ENCODE results near the gene S100A4.
A peak's percentile ranks its signal among the peaks of the same experiment; 100 is the strongest.
"Not testable (repeated sequence)": the region's sequence is repeated elsewhere in the genome, so short reads cannot be mapped to it uniquely, and the experiment has no call there.

The S100A4 gene

DNA sequence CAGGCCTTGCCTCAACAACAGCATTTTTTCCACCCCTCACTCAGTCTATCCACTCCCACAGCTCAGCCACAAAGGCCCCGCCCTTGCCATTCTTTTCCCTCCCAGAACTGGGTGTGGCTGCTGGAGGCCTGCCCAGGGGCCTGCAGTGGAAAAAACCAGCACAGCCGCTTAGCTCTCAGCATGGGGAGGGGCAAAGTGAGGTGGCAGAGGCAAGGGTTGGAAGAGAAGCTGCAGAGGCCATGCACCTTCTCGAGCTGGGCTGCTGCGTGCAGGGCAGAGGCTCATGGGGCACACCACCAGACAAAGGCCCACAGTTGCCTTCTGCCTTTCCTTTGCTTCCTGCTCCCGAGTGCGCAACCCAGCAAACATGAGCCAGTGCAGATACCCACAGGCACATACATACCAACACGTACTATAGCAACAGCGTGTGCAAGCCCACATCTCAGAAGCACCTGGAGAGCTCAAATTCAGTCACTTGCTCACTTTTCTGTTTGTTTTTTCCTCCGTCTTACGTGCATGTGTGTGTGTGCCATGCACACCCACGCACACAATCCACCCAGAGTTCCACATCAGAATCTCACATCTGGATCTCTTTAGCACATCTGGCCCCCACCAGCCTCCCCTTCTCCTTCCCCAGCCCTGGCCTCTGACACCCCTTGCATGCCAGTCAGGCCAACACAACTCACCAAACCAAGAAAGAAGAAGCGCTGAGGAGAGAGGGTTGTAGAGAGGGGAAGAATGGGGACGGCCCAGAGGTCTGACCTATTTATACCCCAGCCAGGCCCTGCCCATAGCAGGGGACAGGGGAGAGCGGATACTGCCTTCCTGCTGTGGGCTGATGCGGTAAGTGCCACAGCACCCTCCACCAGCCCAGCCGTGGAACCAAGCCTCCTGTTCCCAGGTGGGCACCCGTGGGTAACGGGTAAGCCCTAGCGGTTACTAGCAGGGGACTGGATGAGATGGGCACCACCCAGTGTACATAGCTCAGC, at the start of gene S100A4:
TSS of gene S100A4 (minus strand) at position 740 of the 989 bp plus-strand sequence. CDS start 1,012 bp downstream, outside the sequence.
- peak; percentile 92 for DNase-seq (ENCODE audit: low spot score)

DNA sequence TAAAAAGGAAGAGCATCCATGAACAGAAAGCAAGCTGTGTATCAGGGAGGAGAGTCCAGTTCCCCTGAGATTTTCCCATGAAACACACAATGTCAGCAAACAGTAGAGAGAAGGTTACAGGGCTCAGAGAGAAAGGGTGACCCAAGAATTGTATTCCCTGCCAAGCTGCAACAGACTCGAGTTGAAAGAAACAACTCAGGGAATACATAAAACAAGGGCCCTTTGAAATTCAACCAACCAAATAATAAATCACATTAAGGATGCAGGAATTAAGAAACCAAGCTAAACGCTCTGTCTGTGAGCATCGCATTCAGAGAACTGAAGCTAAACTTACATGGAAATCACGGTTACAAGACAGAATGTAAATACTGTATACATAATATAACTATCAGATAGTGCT, 47.1 kb upstream of the S100A4 start:
- DNase-seq (ENCODE audit: low spot score) = no peak

DNA sequence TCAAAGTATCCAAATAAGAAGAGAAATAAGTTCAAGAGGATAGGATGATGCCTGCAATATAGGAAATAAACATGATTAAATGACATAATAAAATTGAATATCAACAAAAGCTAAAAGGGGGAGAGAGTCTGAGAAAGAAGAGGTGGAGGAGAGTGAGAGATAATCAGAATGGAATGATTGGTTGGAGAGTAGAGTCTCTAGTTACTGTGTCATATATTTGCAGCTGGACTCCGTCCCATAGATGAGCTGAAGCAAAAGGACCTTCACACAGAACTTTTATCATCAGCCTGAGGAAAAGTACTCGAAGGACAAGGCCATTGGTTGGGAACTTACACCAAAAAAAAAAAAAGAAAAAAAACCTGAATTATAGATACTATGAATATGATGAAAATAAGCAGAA, 42.9 kb upstream of the S100A4 start:
- no peak for DNase-seq (ENCODE audit: low spot score)

DNA sequence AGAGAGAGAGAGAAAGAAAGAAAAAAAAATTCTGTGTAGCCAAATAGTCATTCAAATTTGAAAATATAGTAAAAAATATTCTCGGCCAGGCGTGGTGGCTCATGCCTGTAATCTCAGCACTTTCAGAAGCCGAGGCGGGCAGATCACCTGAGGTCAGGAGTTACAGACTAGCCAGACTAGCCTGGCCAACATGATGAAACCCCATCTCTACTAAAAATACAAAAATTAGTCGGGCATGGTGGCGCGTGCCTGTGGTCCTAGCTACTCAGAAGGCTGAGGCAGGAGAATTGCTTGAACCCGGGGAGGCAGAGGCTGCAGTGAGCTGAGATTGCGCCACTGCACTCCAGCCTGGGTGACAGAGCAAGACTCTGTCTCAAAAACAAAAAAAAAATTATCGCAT, 42.4 kb upstream of the S100A4 start:
- DNase-seq (ENCODE audit: low spot score) = not testable (repeated sequence)

DNA sequence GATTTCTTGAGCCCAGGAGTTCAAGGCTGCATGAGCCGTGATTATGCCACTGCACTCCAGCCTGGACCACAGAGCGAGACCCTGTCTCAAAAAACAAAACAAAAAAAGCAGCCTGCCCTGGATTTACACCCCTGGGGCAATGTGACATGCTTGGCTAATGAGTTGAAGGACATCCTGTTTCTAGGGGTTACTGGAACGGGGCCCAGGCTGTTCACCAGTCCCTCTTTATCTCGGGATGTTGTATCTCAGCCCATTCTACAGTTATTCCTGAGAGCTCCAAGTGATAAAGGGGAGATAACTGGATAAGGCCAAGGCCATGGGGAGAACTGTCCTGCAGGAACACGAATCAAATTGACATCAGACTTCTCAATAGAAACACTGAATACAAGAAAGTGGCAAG, 41.7 kb upstream of the S100A4 start:
- no peak for DNase-seq (ENCODE audit: low spot score)

DNA sequence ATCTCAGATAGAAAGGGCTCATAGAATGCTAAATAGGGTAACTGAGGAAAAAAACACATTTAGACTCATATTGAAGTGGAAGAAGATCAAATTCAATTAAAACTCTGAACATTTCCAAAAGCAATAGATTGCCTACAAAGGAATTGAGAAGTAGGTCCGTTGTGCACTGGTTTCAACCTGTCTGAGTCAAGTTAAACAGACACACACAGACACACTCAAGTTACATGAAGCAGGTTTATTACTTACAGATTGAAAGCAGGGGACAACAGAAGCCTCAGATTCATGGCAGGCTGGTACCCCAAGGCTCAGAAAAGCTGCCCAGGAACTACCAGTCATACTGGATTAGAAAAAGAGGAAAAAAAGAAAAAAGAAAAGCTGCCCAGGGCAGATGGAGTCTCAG, 40.7 kb upstream of the S100A4 start:
- no peak for DNase-seq (ENCODE audit: low spot score)

DNA sequence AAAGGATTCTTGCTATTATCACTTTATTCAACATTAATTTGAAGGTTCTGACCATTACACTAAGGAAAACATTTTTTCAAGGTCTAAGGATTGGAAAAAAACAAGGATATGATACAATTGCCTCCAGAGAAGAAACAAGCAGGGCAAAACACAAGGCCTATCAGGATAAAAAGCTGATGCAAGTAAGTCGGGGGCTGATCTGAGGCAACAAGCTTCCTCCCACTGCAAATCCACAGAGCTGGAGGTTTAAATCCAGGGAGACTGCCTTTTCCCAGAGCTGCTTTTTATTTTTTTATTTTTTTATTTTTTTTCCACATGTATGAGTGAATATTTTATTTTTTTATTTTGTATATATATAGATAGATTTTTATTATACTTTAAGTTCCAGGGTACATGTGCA, 39.4 kb upstream of the S100A4 start:
- no peak for DNase-seq (ENCODE audit: low spot score)

DNA sequence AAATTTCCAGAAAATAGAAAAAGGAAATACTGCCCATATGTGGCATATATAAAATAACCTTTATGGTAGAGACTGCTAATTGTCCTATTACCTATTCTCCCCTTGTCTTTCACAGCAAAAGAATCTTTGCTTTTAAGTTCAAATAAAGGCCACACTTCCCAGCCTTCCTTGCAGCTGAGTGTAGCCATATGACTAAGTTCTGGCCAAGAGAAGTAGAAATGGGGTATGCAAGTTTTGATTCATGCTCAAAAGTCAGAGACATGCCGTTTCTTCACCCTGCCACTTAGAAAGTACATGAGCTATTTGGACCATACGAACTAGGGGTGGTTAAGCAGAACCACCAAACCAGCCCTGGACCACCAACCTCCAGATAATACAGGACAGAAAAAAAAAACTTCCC, 38.4 kb upstream of the S100A4 start:
- no peak for DNase-seq (ENCODE audit: low spot score)

DNA sequence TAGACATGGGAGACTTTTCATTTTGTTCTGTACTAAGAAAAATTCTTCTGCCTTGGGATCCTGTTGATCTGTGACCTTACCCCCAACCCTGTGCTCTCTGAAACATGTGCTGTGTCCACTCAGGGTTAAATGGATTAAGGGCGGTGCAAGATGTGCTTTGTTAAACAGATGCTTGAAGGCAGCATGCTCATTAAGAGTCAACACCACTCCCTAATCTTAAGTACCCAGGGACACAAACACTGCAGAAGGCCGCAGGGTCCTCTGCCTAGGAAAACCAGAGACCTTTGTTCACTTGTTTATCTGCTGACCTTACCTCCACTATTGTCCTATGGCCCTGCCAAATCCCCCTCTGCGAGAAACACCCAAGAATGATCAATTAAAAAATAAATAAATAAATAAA, 37.9 kb upstream of the S100A4 start:
- not testable (repeated sequence) for DNase-seq (ENCODE audit: low spot score)

DNA sequence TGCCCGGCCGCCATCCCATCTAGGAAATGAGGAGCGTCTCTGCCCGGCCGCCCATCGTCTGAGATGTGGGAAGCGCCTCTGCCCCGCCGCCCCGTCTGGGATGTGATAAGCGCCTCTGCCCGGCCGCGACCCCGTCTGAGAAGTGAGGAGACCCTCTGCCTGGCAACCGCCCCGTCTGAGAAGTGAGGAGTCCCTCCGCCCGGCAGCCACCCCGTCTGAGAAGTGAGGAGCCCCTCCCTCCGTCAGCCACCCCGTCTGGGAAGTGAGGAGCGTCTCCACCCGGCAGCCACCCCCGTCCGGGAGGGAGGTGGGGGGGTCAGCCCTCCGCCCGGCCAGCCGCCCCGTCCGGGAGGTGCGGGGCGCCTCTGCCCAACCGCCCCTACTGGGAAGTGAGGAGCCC, 37.2 kb upstream of the S100A4 start:
- DNase-seq (ENCODE audit: low spot score) = not testable (repeated sequence)

DNA sequence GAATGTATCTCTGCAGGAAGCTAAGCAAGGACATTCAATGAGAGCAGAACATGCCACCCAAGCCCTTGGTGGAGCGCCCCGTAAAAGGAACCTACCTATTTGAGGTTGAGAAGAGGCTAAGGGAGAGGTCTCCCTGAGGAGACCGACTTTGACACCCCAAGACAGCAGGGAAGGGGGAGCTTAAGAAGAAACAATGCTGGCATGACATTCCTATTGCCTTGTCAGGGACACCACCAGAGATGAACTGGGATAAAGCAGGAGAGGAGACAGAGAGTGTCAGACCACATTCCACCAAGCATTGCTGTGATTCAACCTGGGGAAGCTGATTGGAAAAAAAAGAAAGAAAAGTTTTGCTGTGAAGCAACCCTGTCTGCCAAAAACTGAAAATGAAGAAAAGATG, 33.3 kb upstream of the S100A4 start:
- no peak for DNase-seq (ENCODE audit: low spot score)

DNA sequence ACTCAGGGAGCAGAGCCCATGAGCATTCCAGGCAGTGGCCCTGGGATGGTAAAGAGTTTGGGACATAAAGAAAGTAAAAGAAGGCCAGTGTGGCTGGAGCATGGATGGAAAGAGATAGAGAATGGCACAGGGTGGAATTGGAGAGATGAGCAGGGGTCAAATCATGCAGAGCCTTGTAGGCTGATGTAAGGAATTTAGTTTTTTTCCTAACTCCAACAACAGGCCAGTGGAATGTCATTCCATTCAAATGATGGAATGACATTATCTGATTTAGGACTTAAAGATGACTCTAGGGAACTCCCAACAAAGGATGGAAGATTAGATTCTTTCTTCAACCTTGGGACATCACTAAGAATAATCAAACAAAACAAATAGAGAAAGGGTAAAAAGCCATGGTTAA, 32.9 kb upstream of the S100A4 start:
- DNase-seq (ENCODE audit: low spot score) = no peak

DNA sequence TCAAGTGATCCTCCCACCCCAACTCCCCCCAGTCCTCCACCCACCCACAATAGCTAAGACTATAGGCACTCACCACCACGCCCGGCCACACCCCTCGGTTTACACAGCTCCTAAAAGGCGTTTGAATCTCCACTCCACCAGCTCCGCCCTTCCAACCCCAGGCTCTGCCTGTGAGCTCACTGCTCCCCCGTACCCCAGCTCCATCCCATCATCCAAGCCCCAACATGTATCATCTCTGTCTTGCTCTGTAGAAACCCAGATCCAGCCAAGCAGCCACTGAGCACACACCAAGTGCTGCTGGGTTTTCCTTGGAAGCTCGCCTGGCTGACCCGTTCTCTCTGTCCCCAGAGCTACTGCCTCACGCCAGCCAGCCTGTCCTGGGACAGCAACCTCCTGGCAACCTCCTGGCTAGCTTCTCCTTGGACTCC, 32.0 kb upstream of the S100A4 start:
- DNase-seq (ENCODE audit: low spot score) = no peak

DNA sequence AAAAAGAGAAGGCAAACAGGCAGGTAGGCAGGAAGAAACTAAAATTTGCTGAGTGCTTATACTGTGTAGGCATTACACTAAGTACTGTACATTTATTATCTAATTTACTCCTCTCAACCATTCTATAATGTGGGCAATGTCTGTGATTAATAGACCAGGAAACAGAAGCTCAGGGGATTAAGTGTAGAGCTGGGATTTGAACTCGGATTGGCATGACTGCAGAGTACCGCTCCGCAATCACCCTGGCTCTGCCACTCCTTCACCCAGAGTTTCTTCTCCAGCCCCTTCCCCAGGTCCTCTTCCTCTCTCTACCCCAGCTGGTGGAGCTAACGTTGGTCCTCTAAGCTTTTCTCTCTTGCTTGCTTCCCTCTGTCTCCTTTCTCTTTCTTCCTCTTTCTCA, 31.5 kb upstream of the S100A4 start:
- DNase-seq (ENCODE audit: low spot score) = no peak

DNA sequence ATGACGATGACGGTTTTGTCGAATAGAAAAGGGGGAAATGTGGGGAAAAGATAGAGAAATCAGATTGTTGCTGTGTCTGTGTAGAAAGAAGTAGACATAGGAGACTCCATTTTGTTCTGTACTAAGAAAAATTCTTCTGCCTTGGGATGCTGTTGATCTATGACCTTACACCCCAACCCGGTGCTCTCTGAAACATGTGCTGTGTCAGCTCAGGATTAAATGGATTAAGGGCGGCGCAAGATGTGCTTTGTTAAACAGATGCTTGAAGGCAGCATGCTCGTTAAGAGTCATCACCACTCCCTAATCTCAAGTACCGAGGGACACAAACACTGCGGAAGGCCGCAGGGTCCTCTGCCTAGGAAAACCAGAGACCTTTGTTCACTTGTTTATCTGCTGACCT, 29.9 kb upstream of the S100A4 start:
- not testable (repeated sequence) for DNase-seq (ENCODE audit: low spot score)

DNA sequence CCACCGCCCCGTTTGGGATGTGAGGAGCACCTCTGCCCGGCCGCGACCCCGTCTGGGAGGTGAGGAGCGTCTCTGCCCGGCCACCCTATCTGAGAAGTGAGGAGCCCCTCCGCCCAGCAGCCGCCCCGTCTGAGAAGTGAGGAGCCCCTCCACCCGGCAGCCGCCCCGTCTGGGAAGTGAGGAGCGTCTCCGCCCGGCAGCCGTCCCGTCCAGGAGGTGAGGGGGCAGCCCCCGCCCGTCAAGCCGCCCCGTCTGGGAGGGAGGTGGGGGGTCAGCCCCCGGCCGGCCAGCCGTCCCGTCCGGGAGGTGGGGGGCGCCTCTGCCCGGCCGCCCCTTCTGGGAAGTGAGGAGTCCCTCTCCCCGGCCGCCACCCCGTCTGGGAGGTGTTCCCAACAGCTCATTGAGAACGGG, 29.5 kb upstream of the S100A4 start:
- DNase-seq (ENCODE audit: low spot score) = not testable (repeated sequence)

DNA sequence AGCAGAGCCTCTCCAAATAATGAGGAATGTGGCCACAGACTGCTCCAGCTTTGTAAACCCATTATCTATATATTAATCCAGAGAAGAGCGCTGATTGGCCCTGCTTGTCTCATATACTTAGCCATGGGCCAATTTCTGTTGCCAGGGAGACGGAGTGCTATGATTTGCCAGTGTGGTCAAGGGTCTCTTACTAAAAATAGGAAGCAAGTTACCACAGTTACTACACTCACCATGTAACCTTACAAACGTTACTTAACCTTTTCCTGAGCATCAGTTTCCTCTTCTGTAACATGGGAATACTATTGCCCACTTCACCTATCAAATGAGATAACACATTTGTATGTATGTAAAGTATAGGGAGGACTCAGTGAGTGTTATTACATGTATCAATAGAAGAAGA, 27.7 kb upstream of the S100A4 start:
- no peak for DNase-seq (ENCODE audit: low spot score)

DNA sequence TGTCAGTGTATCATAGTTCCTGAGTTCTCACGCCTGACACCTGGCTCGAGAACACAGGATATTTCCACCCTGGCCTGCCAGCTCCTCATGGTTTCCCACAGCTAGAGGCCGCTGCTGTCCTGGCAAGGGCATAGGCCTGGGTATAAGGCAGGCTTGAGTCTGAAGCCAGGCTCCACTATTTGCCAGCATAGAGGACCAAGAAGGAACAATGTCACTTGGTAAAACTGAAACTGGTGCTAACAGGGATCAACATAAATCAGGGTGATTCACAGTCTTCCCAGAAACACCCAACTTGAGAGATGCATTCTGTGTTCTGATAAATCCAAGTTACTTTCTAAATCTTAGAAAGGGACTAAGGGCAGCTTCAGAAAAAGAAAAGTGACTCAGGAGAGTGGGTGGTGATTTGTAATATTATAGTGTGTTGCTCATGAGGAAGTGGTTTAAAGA, 27.0 kb upstream of the S100A4 start:
- peak; percentile 70 for DNase-seq (ENCODE audit: low spot score)

DNA sequence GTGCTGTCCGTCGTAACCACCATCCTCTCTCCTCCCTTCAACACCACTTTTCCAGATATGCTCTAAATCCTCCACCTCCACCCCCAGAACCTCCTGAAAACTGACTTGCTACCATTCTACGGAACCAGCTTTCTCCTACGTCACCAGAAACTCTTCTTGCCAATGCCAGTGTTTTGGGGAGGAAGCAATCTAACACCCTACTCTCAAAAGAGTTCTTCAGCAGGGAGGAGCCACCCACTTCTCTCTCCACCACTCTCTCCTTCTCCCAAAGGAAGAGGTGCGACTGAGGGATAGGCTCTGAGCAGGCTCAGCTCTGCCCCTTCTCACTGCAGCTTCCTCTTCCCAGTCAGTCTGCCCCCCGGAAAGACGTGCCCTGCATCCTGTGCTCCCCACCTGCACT, 26.1 kb upstream of the S100A4 start:
- DNase-seq (ENCODE audit: low spot score) = no peak

DNA sequence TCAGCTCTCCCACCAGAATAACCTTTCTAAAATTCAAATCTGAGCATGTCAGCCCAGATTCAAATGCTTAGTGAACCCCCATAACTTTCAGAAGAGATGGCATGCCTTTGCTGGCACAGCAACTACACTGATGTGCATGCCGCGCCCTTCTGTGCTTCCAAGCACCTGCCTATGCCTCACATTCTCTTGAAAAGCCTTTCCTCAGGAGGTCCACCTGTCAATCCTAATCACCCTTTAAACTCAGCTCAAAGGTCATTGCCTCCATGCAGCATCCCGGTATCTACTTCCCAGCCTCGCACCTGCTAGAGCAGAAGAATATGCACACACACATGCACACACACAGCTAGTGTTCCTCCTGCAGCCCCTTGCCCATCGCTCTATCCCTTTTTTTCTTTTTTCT, 25.3 kb upstream of the S100A4 start:
- DNase-seq (ENCODE audit: low spot score) = no peak

DNA sequence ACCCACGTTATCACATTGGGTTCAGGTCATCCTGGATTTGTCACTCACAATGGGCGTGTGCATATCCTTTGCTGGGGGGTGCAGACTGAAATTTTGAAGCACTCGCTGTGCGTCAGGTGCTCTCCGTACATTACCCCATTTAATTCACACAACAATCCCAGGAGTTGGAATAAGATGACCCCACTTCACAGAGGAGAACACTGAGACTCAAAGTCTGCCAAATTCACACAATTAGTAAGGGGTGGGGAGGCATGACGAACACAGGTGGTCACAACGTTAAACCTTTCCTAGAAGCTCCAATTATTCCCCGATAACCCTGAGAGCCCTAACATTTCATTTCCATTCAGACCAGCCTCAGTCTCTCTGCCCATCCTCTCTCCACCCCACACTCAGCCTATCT, 23.9 kb upstream of the S100A4 start:
- no peak for DNase-seq (ENCODE audit: low spot score)

DNA sequence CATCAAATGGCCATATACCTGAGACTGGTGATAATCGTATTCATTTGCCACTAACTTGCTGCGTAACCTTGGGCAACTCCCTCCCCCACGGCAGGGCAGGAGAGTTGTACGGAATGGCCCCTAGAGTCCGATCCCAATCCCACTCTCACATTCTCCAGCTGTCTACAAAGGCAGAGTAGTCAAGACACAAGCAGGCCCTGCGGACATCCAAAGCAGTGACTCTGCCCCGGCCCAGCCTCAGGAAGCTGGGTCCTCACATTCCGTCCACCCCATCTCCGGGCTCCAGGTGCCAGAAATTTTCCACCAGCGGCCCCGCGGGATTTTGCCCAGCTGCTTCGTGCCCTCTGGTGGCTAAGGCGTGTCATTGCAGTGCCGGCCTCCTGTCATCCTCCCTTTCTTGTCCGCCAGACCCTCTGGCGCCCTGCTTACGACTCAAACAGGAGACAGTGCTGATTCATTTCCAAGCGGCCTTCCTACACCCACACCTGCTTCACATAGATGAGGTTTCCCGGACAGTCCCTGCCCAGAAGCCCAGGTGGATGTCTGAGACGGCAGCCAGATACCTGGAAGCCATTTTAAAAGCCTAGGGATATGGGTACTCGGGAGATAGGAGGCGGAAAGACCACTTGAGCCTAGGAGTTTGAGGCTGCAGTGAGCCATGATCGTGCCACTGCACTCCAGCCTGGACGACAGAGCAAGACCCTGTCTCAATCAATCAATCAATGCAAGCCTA, 22.9 kb upstream of the S100A4 start:
- peak; percentile 90 for DNase-seq (ENCODE audit: low spot score)

All from iPS-NIHi11 (cell line).